Stimulated activated CD4-positive, alpha-beta T cell treated with anti-CD3 and anti-CD28 coated beads, Interleukin-2, amount 100 ng/mL, for 4 hours (primary cell): ENCODE measurements around the gene MAST3.
"Not testable (repeated sequence)": the region's sequence is repeated elsewhere in the genome, so short reads cannot be mapped to it uniquely, and the experiment has no call there.

Experiments used
- DNase-seq: peaks from one replicate; pipeline ENCODE4 v3.0.0-alpha.2; 2020; ENCODE audit warnings: low read depth

MAST3 gene

DNA sequence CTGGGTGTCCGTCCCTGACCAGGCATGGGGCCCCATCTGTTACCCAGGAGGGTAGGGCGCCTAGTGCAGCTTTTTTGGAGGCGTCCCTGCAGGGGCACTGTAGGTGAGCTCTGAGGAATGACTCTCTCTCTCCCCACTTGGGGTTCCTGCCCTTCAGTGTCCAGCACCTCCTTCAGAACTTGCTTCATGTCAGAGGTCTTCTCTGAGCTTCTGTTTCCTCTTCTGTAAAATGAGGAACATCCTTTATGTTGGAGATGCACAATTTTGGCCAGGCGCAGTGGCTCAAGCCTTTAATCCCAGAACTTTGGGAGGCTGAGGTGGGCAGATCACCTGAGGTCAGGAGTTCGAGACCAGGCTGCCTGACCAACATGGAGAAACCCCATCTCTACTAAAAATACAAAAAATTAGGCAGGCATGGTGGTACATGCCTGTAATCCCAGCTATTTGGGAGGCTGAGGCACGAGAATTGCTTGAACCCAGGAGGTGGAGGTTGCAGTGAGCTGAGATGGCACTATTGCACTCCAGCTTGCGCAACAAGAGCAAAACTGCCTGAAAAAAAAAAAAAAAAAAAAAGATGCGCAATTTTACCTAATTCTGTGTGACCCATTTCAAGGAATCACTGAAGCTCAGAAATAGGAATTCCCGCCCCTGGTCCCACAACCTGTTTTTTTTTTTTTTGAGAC is 40.2 kb downstream of the MAST3 start:
- DNase-seq: no peak

- DNase-seq: no peak
Measured at GRCh38 chr19:18140473-18140872, 42.9 kb downstream of the MAST3 start.

GRCh38 chr19:18141031-18141430 is 43.5 kb downstream of the MAST3 start:
- DNase-seq: no peak

DNA sequence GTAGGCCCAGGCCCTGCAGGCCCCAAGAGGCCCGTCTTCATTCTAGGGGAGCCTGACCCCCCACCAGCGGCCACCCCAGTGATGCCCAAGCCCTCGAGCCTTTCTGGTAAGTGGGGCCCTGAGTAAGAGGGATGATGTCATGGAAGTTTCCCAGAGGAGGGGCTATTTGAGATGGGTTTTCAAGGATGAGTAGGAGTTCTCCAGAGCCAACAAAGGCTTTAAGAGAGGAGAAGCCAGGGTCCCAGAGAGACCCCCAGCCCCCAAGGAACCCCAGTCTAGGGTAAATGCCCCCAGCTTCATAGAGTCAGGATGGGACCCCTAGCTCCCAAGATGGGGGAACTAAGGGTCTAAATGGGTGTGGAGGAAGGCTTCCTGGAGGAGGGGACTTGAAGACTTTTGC is 46.3 kb downstream of the MAST3 start:
- no peak for DNase-seq

DNA sequence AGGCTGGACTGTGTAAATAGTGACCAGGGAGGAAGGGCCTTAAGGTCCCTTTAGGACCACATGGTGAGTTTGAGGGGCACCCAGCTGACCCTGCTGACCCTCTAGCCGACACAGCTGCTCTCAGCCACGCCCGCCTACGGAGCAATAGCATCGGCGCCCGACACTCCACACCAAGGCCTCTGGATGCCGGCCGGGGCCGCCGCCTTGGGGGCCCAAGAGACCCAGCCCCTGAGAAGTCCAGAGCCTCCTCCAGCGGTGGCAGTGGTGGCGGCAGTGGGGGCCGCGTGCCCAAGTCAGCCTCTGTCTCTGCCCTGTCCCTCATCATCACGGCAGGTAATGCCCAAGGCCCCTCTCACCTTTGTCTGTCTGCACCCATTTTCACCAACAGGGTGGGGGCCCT is 46.8 kb downstream of the MAST3 start:
- no peak for DNase-seq

GRCh38 chr19:18144906-18145305 is 47.3 kb downstream of the MAST3 start:
- DNase-seq: no peak

- DNase-seq: no peak
Measured at GRCh38 chr19:18145391-18145999, 47.9 kb downstream of the MAST3 start.

GRCh38 chr19:18147396-18147795 is 49.8 kb downstream of the MAST3 start:
- no peak for DNase-seq

GRCh38 chr19:18149596-18149975 is 52.0 kb downstream of the MAST3 start:
- DNase-seq: no peak

DNA sequence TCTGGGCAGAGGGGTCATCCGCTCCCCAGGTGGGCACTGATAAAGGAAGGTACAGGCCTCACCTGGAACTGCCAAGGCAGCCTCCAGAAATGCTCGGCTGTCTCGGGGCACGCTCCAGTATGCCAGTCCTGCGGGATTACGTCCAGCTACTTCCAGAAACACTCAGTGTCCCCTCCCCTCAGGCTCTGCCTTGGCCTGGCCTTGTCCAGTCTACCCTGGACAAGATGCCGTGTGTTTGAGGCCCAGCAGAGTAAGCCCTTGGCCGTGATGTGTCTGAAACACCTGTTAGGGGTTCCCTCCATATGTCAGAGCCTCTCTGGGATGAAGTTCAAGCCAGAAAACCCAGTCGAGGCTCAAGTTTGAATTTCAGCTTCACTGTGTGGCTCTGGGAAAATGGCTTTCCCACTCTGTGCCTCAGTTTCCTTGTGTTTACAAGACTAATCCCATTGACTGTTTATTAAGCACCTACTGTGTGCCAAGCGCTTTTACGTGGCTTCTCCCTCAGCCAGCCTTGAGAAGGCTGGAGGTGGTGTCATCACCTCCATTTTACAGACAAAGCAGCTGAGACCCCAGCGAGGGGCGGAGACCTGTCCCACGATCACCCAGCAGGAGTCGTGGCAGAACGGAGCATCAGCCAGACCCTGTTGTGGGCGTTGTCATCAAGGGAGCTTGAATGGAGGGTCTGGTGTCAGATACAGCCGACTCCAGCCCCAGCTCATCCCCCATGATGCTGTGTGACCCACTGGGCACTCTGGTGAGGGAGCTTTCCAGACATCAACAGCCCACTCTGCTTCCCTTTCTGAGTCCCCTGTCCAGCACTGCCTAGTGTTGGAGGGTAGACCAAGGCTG is 53.4 kb downstream of the MAST3 start:
- DNase-seq: no peak

DNA sequence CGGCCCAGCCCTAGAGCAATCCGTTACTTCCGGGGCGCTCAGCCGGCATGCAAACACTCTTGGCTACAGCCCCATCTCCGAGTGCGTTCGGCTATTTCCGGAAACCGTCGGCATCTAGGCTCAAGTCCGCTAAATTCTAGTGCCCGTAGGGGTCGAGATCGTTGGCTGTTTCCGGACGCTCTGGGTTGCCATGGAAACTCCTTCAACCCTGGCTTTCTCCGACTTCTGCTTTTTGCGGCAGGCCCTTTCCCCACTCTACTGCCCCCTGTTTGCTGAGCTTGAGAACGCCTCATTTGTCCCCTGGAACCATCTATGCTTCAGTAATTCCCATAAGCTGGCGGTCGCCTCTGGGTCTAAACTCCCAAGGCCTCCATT is 54.9 kb downstream of the MAST3 start:
- DNase-seq: peak; percentile 86

- DNase-seq: peak; percentile 97
Measured at GRCh38 chr19:18152817-18153555, 55.4 kb downstream of the MAST3 start, which contains the start of gene PIK3R2. TSS of gene PIK3R2 (plus strand) at chr19:18153163. CDS start at chr19:18155880, 2,717 bp downstream.

DNA sequence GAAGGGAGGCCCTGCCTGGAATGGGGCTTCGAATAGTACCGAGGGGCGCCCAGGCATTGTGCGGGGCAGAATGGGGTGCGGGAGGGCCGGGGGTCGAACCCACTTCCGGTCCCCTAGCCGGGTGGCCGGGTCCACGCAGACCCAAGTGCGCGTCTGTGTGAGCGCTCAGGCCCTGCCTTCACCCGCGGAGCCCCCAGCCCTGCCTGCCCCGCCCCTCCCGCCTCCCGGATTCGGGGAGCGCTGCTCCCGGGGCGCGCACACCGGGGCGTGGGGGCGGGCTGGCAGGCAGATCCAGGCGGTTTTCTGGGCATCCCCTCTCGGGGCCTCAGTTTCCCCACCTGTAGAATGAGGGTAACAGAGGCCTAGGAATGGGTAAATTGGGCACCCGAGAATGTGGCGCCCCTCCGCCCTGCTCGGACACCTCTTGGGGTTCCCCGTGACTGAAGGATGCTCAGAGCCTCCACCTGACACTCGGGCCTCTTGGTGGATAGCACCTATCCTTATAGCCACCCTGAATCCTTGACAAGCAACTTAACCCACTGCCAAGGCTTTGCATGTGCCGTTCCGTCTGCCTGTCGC is 56.1 kb downstream of the MAST3 start:
- DNase-seq: no peak

- DNase-seq: no peak
Measured at GRCh38 chr19:18155095-18156087, 57.8 kb downstream of the MAST3 start.

- no peak for DNase-seq
Measured at GRCh38 chr19:18156268-18156667, 58.7 kb downstream of the MAST3 start.

DNA sequence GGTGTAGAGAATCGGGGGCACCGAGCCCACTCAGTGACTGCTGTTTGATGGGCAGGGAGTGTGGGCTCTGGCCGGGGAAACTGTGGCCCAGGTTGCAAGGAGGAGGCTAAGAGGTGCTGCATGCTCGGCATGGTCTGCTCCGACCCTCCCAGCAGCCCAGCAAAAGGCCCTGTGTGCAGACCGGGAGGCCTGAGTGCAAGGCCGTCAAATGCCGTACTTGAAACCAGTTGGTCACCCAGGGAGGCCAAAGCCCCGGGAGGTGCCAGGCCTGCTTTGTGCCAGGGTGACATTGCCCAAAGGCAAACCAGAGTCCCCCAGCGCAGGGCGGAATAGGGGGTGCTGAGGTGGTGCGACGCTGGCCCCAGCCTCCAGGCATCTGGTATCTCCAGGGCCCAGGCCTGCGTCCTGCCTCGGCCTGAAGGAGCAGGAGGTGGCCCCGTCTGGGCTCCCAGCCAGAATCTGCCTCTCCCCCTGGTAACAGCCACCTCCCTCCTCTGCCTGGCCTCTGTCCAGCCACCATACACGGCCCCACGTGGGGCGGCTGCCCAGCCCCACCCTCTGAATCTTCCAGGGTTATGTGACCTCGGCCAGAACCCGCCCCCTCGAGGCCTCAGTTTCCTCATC is 59.4 kb downstream of the MAST3 start:
- no peak for DNase-seq

GRCh38 chr19:18157465-18158063 is 60.0 kb downstream of the MAST3 start:
- no peak for DNase-seq

DNA sequence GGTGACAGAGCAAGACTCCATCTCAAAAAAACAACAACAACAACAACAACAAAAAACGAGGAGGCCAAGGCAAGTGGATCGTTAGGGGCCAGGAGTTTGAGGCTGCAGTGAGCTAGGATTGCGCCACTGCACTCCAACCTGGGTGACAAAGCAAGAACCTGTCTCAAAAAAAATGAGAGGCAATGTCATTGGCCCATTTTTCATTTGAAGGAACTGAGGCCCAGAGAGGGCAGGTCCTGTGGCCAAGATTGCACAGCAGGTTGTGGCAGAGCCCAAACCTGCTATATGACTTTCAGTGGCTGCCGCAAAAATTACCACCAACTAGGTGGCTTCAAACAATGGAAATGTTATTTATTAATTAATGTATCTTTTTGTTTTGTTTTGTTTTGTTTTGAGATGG is 60.9 kb downstream of the MAST3 start:
- DNase-seq: no peak

GRCh38 chr19:18159059-18159616 is 61.6 kb downstream of the MAST3 start:
- DNase-seq: not testable (repeated sequence)

DNA sequence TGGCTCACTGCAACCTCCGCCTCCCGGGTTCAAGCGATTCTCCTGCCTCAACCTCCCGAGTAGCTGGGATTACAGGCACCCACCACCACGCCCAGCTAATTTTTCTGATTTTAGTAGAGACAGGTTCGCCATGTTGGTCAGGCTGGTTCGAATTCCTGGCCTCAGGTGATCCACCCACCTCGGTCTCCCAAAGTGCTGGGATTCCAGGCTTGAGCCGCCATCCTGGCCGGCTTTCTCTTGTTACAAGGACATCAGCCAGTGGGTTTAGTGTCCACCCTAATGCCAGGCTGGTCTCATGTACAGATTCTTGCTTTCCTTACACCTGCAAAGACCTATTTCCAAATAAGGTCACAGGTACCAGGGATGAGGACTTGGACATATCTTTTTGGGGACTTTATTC is 62.2 kb downstream of the MAST3 start:
- no peak for DNase-seq
